ENCODE data around the gene ITLN1.
"Not testable (repeated sequence)": the region's sequence is repeated elsewhere in the genome, so short reads cannot be mapped to it uniquely, and the experiment has no call there.

Gene ITLN1

GRCh38 chr1:160900683-160901082 is 15.7 kb upstream of the ITLN1 start:
- not testable (repeated sequence) for H3K27me3 ChIP-seq (ENCODE audit: insufficient read depth, poor library complexity, severe bottlenecking); DNase-seq (ENCODE audit: low read depth in 1 of 2, low spot score in 1 of 2); H3K27ac ChIP-seq (replicated peaks); H3K4me3 ChIP-seq (replicated peaks; ENCODE audit: insufficient read depth, low read length)

- DNase-seq (ENCODE audit: low read depth in 1 of 2, low spot score in 1 of 2); H3K4me3 ChIP-seq (replicated peaks; ENCODE audit: insufficient read depth, low read length); H3K27ac ChIP-seq (replicated peaks); H3K27me3 ChIP-seq (ENCODE audit: insufficient read depth, poor library complexity, severe bottlenecking): not testable (repeated sequence)
These were observed 9.6 kb upstream of the ITLN1 start for GRCh38 chr1:160894368-160895135.

- Histone ChIP-seq H3K27me3 (ENCODE audit: insufficient read depth, poor library complexity, severe bottlenecking) (no peaks in the 10 kb centered on the region), H3K4me3 (replicated peaks; ENCODE audit: insufficient read depth, low read length) (no peak overlapping the region), H3K27ac (replicated peaks) (no peak overlapping the region)
- no peak for TF ChIP-seq GABPA (IDR thresholded peaks at IDR 0.05; ENCODE audit: low read depth)
- TF ChIP-seq POLR2AphosphoS5 (IDR thresholded peaks at IDR 0.05; ENCODE audit: low read depth): no peak
- TF ChIP-seq, protein P1, sequence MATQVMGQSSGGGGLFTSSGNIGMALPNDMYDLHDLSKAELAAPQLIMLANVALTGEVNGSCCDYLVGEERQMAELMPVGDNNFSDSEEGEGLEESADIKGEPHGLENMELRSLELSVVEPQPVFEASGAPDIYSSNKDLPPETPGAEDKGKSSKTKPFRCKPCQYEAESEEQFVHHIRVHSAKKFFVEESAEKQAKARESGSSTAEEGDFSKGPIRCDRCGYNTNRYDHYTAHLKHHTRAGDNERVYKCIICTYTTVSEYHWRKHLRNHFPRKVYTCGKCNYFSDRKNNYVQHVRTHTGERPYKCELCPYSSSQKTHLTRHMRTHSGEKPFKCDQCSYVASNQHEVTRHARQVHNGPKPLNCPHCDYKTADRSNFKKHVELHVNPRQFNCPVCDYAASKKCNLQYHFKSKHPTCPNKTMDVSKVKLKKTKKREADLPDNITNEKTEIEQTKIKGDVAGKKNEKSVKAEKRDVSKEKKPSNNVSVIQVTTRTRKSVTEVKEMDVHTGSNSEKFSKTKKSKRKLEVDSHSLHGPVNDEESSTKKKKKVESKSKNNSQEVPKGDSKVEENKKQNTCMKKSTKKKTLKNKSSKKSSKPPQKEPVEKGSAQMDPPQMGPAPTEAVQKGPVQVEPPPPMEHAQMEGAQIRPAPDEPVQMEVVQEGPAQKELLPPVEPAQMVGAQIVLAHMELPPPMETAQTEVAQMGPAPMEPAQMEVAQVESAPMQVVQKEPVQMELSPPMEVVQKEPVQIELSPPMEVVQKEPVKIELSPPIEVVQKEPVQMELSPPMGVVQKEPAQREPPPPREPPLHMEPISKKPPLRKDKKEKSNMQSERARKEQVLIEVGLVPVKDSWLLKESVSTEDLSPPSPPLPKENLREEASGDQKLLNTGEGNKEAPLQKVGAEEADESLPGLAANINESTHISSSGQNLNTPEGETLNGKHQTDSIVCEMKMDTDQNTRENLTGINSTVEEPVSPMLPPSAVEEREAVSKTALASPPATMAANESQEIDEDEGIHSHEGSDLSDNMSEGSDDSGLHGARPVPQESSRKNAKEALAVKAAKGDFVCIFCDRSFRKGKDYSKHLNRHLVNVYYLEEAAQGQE (IDR thresholded peaks at IDR 0.05; ENCODE audit: insufficient replicate concordance, low read depth): no peak
- no peak for DNase-seq (ENCODE audit: low read depth in 1 of 2, low spot score in 1 of 2)
These were observed 6.5 kb upstream of the ITLN1 start for GRCh38 chr1:160891474-160891873.

DNA sequence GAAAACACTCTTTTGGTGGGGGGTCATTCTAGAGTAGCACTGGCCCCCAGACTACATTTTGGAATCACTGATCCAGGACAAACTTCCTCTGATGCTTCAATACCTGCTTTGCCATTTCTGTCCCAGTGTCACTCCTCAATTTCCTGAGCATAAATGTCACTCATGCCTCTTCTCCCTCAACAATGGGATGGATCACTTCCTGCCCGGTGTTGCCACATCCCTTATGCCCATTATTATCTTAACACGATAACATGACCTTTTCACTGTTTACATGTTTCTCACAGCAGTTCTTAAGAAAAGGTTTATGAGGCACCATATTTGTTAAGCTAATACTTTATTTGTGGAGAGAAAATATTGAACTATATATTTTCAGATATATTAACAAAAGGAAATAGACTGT is 3.9 kb upstream of the ITLN1 start:
- no peak for TF ChIP-seq POLR2AphosphoS5 (IDR thresholded peaks at IDR 0.05; ENCODE audit: low read depth)
- TF ChIP-seq, protein P1 (IDR thresholded peaks at IDR 0.05; ENCODE audit: insufficient replicate concordance, low read depth): no peak
- TF ChIP-seq GABPA (IDR thresholded peaks at IDR 0.05; ENCODE audit: low read depth): no peak
- TF ChIP-seq, protein P2, sequence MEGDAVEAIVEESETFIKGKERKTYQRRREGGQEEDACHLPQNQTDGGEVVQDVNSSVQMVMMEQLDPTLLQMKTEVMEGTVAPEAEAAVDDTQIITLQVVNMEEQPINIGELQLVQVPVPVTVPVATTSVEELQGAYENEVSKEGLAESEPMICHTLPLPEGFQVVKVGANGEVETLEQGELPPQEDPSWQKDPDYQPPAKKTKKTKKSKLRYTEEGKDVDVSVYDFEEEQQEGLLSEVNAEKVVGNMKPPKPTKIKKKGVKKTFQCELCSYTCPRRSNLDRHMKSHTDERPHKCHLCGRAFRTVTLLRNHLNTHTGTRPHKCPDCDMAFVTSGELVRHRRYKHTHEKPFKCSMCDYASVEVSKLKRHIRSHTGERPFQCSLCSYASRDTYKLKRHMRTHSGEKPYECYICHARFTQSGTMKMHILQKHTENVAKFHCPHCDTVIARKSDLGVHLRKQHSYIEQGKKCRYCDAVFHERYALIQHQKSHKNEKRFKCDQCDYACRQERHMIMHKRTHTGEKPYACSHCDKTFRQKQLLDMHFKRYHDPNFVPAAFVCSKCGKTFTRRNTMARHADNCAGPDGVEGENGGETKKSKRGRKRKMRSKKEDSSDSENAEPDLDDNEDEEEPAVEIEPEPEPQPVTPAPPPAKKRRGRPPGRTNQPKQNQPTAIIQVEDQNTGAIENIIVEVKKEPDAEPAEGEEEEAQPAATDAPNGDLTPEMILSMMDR (IDR thresholded peaks at IDR 0.05; ENCODE audit: insufficient read depth, low read length): no peak
- no peak for TF ChIP-seq SPI1 (IDR thresholded peaks at IDR 0.05; ENCODE audit: borderline replicate concordance, low read depth)
- no peak for DNase-seq (ENCODE audit: low read depth in 1 of 2, low spot score in 1 of 2)
- H3K27ac ChIP-seq (replicated peaks): no peak overlapping the region
- H3K27me3 ChIP-seq (ENCODE audit: insufficient read depth, poor library complexity, severe bottlenecking): no peaks in the 10 kb centered on the region
- H3K4me3 ChIP-seq (replicated peaks; ENCODE audit: insufficient read depth, low read length): no peak overlapping the region

DNA sequence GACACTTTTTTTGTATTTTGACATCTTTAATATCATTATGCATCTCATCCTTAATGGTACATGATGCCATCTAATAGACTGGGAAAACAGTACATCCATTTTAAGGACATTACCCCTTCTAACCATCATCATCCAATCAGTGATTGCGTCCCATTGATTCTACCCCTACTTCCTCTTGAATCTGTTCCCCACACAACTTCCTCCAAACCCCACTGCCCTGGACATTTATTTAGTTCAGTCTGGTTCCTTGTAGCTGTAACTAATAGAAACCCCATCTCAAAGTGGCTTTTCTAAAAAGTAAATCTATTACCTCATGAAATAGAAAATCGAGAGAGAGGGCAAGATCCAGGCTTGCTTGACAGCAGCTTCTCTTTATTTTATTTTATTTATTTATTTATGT is 2.1 kb upstream of the ITLN1 start:
- no peak overlapping the region for H3K4me3 ChIP-seq (replicated peaks; ENCODE audit: insufficient read depth, low read length)
- TF ChIP-seq GABPA (IDR thresholded peaks at IDR 0.05; ENCODE audit: low read depth) (0 out of 2 replicates have a peak, but pooled peaks have one; percentile 20), SPI1 (IDR thresholded peaks at IDR 0.05; ENCODE audit: borderline replicate concordance, low read depth) (peak; percentile 28; the same call in 1 of the 2 replicates), POLR2AphosphoS5 (IDR thresholded peaks at IDR 0.05; ENCODE audit: low read depth) (no peak)
- TF ChIP-seq, protein P1 (IDR thresholded peaks at IDR 0.05; ENCODE audit: insufficient replicate concordance, low read depth): no peak
- H3K27ac ChIP-seq (replicated peaks): no peak overlapping the region
- H3K27me3 ChIP-seq (ENCODE audit: insufficient read depth, poor library complexity, severe bottlenecking): no peaks in the 10 kb centered on the region
- peak in 1 of 2 experiments; percentile 34 for DNase-seq (ENCODE audit: low read depth in 1 of 2, low spot score in 1 of 2)

All from HL-60 (cell line).